ENCODE measurements around the gene PTPRJ.

Gene PTPRJ

DNA sequence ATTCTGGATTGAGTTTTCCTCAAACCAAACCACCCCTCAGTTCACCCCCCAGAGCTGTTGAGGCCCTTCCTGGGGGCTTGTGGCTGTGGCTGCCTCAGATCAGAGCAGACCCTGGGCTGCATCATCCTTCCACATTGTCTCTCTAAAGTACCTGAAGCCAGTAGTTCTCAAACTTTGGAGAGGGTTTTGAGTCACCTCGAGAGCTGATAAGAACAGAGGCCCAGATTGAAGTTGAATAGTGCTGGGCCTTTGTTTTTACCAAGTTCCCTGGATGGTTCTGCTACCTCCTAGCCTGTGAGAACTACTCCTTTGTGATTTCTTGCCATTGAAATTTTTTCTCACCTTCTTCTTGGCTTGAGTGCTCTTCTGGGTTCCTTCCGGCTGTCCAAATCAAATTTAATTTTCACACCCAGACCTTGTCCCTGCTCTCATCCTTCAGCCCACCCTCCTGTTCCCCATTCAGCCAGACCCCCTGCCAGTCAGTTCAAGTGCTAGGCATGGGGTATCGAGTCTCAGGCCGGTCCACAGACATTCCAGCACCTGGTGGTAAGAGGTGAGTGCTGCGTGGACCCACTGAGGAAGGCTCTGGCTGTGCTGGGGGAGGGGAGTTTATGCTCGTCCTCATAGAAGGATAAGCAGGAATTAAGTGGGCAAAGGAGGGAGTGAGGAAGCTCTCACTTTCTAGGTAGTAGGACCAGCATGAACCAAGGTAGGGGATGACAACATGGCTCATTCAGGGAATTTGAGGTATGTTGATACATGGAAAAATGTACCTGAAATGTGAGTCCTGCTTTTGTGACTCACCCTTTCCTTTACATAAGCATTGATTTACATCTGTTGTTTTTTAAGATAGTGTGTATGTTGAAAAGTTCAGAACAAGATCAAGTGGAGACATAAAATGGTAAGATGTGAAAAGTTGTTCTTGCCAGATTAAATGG is 116.5 kb downstream of the PTPRJ start:
- DNase-seq: no peak

GRCh38 chr11:48098024-48098423 is 117.7 kb downstream of the PTPRJ start:
- DNase-seq: no peak

DNA sequence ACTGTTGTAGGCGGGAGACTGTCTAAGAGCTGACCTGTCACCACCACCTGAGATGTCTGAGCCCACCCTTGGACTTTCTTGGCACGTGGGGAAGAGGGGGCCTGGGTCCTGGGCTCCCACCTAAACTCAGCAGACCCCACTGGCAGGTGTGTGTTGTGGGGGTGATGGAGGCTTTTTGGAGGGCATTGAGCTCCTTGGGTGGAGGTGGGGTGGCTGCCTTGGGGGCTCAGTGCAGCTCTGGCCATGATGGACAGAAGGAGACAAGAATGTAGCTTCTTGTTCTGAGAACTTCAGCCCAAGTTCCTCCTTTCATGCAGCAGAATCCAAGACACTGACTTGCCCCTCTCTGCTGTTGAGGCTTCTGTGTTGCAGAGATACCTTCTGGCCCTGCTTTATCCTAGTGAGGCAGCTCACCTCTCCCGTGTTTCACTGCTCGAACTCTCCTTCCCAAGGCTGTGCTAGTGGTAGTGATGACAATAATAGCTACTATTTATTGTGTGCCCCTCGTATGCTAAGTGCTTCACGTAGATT is 119.6 kb downstream of the PTPRJ start:
- DNase-seq: no peak

DNA sequence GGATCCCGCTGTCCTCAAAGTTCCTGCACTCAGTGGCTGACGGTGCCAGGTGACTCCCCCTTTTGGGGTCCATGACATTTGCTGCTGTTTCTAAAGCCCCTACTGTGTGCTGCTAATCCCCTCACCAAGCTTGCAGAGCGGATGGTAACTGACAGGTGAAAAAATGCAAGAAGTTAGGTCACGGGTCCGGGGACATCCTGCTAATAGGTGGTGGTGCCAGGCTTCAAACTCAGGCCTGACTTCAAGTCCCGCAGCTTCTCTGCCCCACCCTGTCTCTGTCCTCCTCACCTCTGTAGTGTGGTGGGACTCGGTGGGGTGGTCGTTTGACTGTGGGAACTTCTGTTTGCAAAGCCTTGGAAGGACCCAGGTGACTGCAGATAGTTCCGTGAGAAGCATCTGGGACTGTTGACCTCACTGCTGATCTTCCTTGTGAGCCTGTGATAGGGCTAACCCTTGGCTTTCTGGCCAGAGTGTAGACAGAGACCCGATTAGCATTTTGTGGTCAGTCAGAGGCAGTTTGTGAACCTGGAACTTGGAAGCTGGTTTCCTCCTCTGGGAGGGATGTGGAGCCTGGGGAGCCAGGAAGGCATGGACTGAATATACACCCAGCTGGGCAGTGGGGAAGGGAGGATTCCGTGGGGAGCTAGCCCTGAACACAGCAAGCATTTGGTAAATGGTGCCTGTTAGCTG is 120.8 kb downstream of the PTPRJ start:
- DNase-seq: no peak

GRCh38 chr11:48101958-48102357 is 121.6 kb downstream of the PTPRJ start:
- DNase-seq: no peak

GRCh38 chr11:48103621-48104567 is 123.5 kb downstream of the PTPRJ start:
- DNase-seq: no peak

DNA sequence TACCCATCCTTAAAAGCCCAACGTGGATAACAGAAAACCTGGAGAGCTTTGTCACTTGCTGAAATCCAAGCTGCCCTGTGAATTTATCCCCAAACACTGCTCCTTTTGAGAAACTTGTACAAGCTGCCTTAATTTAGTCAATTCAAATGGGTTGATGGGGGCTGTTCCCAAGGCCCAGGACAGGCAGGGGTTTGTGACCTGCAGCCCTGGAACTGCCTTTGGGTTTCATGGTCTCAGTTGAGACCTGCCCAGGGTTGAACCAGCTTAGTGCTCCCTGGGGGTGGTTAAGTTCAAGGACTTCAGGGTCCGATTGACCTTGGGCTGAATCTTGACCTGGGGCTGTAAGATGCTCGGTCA is 124.2 kb downstream of the PTPRJ start:
- DNase-seq: no peak

DNA sequence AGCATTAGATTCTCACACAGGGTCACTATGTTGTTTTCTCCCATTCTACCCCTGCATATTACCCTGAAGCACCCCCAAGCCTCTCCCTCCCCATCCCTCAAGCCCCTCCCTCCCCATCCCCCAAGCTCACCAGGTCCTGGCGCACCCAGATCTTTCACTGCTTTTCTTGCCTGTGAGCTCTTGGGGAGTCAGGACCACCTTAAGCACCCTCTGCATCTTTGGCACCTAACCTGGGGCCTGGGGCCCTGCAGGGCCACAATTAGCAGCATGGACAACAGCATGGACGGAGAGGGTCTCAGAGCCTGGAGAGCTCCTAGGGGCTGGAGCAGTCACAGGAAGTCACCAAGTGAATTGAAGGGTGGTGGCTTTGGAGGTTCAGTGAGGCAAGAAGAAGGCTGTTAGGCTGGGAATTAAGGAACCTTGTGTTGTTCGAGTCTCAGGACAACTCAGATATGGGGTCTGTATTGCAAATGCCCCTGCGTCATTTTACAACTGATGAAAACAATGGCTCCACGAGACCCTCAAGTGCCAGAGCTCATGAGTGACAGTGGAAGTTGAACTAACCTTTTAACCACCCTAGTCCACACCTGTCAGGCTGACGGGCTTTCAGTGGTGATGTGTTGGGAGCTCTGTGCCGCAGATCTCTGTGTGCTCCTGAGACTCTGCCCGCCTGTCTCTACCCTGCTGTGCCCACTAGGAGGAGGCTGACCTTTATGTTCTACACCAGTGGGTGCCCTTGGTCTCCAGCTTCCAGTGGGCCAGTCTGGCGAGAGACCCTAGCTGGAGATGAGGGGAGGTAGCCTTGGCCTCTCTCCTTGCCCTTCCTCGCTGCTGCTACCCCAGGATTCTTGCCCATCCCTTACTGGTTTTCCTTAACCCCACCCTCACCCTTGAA is 125.0 kb downstream of the PTPRJ start:
- DNase-seq: no peak

- DNase-seq: no peak
These were observed 125.8 kb downstream of the PTPRJ start for GRCh38 chr11:48106166-48106565.

- no peak for DNase-seq
These were observed 126.9 kb downstream of the PTPRJ start for GRCh38 chr11:48107188-48107704.

GRCh38 chr11:48108231-48109045 is 128.1 kb downstream of the PTPRJ start:
- no peak for DNase-seq

GRCh38 chr11:48109046-48109666 is 128.8 kb downstream of the PTPRJ start:
- no peak for DNase-seq

DNA sequence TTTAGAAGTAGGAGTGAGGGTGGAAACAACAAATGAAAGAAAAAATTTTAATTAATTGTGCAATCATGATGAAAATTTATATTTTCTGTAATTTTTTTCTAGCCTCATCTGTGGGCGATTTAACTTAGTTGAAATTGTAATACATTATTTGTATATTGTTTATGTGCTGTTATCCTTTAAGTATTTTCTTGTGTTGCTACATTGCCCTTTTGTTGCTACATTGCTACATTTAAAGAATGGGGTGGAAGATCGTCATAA is 130.1 kb downstream of the PTPRJ start:
- DNase-seq: no peak

DNA sequence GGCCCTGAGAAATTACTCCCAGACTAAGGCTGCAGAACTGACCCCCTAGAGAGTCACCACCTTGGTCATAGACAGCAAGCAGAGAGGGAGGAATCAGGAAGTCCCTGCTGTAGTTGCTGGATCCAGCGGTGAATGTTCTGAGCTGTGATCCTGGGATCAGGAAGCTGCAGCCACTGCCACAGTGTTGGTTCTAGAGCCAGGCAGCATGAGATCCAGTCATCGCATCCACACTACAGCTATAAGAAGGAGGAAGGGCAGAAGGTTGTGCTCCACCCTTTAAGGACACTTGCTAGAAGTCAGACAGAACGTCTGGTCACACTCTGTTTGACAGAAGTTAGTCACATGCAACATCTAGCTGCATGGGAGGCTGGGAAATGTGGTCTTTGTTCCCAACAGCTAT is 131.5 kb downstream of the PTPRJ start:
- no peak for DNase-seq

DNA sequence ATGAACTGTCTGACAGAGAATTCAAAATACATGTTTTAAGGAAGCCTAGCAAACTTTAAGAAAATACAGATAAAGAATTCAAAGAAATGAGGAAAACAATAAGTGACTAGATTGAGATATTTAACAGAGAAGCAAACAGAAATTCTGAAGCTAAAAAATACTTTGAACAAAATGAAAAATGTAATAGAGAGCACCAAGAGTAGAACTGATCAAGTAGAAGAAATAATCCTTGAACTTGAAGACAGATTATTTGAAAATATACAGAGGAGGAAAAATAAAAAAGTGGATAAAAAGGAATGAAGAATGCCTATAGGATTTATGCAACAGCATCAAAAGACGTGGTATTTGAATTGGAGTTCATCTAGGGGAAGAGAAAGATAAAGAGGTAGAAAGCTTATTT is 134.4 kb downstream of the PTPRJ start:
- DNase-seq: no peak

DNA sequence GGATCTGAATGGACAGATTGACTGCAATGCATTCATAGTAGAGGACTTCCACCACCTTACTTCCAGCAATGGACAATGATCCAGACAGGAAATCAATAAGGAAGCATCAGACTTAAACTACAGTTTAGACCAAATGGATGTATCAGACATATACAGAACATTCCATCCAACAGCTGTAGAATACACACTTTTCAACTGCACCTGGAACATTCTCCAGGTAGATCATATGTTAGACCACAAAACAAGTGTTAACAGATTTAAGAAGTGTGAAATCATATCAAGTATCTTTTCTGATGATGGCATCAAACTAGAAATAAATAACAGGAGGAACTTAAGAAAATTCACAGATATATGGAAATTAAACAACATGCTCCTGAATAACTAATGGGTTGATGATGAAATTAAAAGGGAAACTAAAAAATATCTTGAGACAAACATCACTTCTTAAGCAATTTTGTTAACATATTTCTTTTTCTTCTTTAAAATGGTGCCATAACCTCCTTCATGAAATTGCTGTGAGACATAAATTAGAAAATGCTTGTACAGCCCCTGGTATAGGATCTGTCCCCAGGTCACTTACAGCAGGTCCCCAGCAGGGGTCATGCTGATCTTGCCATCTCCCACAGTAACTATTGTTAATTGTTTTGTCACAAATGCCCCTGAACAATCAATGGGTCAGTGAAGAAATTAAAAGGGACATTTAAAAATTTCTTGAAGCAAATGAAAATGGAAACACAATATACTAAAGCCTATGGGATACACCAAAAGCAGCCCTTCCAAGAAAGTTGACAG is 136.3 kb downstream of the PTPRJ start:
- no peak for DNase-seq

DNA sequence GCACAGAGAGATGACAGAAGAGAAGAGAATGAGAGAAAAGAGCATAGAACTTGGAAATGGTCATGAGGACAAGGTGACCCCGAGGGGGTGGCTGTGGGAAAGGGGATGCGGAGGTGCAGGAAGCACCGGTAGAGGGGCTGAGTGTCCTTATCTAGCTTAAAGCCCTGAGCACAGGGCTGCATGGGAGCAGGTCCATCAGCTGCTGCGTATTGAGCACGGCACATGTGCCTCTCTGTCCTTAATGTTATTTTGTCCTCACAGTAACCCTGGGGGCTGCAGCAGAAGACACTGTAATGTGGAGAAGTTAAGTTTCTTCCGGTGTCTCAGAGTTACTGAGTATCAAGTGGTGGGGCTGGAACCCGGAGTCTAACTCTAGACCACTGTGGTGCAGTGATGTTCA is 141.9 kb downstream of the PTPRJ start:
- no peak for DNase-seq

DNA sequence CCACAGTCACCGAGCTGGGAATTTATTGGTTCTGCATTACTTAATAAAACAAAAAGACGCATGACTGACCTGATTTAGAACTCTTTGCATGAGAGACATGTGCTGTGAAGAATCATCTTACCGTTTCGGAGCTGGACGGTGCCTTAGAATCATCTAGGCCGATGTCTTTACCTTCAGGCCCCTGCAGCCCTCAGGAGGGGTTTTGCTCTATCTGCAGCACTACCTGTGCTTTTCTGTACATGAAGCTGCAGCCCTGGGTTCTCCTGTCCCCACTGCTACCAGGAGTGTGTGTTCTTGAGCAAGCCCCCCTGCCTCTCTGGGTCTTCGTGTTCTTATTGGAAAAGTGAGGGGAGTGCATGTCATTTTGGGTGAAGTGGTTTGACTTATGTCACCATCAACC is 142.3 kb downstream of the PTPRJ start:
- no peak for DNase-seq

DNA sequence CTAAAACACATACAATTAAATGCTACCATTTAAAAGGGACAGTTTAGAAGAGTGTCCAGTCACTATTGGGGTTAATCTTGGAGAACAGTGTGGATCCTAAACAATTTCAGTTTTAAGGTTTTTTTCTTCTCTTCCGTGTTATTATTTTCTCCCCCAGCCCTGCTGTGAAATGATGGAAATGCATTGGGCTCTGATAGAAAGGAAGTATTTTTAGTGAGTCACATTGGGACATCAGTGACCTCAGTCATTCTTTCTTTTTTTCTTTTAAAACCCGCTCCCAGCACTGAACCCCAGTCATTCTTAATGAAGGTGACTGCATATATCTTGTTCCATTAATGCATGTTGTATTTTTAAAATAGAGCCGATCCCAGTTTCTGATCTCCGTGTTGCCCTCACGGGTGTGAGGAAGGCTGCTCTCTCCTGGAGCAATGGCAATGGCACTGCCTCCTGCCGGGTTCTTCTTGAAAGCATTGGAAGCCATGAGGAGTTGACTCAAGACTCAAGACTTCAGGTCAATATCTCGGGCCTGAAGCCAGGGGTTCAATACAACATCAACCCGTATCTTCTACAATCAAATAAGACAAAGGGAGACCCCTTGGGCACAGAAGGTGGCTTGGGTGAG is 143.0 kb downstream of the PTPRJ start:
- no peak for DNase-seq

Measured in activated naive CD4-positive, alpha-beta T cell (primary cell).